T-helper 1 cell (primary cell): ENCODE data around the gene ADAMTS17.
"Not testable (repeated sequence)": the region's sequence is repeated elsewhere in the genome, so short reads cannot be mapped to it uniquely, and the experiment has no call there.

Source experiments
- DNase-seq, 5 donors: peaks; one replicate each; pipeline ENCODE4 v3.0.0-alpha.2; 2012 to 2020

The ADAMTS17 gene

DNA sequence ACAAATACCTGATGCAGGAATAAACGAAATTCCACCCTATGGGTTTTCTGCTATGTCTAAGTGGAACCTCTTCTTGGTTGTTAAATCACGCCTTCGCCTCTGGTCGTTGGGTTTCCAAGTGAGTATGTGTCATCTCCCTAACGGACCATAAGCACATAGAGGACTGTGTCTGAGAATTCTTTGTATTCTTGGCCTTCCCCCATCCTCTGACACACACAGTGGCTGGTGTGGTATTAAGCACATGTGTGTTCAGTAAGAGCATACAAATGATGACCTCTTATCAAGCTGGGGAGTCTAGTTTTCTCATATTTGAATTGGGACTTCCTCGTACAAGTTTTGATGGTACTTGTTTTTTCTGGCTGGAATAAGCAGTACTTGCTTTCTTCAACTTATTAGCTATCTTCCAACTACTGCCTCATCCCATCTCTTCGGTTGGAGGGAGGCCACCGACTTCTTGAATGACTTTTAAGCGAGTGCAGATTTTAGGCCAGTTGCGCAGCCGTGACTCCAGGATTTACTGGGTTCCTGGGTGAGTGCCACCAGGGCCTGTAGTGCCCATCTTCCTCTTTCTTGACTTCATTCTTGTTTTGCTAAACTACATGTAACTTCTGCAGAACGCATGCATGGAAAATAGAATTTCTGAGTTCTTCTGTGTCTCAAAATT, 240.2 kb downstream of the ADAMTS17 start:
- DNase-seq = no peak

DNA sequence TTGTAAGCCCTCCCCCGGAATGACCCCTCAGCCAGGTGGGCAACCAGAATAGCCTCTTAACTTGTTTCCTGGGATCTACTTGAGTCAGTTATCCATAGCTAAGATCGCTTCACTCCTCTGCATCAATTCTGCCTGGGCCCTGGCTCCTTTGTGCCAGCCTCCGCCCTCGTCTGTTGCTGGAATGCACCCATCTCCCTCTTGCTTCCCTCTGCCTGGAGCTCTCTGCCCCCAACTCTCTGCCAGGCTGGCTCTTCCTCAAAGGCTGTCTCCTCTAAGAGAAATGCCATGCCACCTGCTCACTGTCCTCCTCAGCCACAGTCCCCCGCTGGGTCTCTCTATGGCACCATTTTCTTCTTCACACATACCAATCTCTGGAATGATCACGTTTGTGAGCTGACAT, 240.8 kb downstream of the ADAMTS17 start:
- DNase-seq = no peak

GRCh38 chr15:100099976-100100375, 241.8 kb downstream of the ADAMTS17 start:
- DNase-seq = no peak

GRCh38 chr15:100098705-100099104, 243.1 kb downstream of the ADAMTS17 start:
- no peak for DNase-seq

- DNase-seq = no peak
These were observed 244.2 kb downstream of the ADAMTS17 start for GRCh38 chr15:100097342-100098127.

- no peak for DNase-seq
These were observed 245.1 kb downstream of the ADAMTS17 start for GRCh38 chr15:100096700-100097099.

DNA sequence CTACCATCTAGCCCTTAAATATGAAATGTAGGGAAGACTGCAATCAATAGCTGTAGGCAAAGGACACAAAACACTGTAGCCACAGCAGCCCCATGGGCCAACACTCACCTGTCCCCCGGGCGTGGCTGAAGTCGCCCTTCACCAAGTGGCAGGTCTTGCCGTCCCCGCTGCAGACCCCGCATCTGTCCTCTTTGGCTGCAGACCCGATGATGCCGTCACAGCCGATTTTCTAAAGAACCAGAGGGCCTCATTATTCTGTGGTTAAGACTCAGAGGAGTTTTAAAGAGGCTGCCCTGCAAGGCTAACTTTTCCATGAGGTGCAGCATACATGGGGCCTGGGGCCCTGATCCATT, 245.6 kb downstream of the ADAMTS17 start:
- DNase-seq = no peak

DNA sequence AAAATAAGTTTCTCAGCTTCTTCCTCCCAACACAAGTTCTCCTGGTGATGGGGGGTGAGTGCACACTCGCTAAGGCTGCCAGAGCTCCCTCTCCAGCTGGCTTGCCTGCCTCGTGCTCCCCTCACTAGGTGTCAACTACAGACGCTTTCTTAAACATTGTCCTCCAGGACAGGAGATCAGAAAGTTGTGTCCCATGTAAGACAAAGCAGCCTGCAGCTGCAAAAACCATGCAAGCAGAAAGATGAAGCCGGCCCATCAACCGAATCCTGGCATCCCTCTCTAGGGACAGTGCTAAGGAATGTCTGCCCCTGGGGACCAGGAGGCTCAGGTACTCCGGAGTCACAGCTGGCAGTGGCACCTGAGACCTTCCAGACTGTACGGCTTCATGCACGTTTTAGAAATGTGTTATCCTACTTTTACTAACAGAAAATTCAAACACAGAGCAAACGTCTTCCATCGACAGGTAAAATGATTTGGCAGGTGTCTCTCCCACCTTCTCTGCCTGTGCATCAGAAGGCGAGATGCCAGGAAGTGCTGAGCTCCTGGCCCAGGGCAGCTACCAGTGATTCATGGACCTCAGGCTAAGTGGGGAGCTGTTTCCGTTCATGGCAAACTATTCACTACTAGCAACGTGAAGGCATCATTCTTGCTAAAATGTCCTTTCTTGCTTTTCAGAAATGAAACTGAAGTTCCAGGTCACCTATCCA, 246.1 kb downstream of the ADAMTS17 start:
- DNase-seq = no peak

DNA sequence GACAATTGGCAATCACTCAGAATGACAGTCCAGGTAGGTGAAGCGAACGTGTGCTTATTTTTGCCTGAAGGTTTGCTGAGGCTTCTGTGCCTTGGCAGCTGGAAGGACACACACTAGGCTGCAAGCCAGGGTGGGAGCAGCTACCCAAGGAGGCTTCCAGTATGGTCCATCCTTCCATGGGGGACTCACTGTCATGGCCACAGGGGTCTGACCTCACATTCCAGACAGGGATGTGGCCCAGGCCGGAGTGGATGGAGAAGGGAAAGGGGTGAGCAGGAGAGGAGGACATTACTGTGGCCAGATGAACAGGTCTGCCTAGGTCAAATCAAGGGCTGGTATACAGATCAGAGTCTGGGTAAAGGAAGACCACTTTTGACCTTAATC, 247.7 kb downstream of the ADAMTS17 start:
- DNase-seq = no peak

- DNase-seq = no peak
These were observed 248.3 kb downstream of the ADAMTS17 start for GRCh38 chr15:100093211-100094126.

GRCh38 chr15:100092034-100092433, 249.7 kb downstream of the ADAMTS17 start:
- DNase-seq = no peak

DNA sequence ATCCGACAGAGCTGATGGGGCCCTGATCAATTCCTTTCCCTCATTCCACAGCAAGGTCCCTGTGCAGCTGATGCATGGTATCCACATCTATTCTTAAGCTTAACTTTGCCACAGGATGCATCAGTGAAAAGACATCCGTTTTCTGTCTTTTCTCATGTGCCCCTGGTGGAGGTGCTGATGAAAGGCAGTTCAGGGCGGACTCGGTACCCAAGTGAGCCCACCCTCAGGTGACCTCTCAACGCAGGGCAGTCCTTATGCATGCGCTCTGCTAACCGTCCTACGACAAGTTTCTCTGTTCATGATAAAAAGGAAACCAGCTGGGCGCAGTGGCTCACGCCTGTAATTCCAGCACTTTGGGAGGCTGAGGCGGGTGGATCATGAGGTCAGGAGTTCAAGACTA, 251.4 kb downstream of the ADAMTS17 start:
- no peak for DNase-seq

- DNase-seq = not testable (repeated sequence)
These were observed 257.5 kb downstream of the ADAMTS17 start for GRCh38 chr15:100084042-100084821.

GRCh38 chr15:100083572-100083971, 258.2 kb downstream of the ADAMTS17 start:
- no peak for DNase-seq

GRCh38 chr15:100082761-100083402, 258.9 kb downstream of the ADAMTS17 start:
- DNase-seq = no peak

- DNase-seq = no peak
These were observed 260.3 kb downstream of the ADAMTS17 start for GRCh38 chr15:100081454-100081853.

DNA sequence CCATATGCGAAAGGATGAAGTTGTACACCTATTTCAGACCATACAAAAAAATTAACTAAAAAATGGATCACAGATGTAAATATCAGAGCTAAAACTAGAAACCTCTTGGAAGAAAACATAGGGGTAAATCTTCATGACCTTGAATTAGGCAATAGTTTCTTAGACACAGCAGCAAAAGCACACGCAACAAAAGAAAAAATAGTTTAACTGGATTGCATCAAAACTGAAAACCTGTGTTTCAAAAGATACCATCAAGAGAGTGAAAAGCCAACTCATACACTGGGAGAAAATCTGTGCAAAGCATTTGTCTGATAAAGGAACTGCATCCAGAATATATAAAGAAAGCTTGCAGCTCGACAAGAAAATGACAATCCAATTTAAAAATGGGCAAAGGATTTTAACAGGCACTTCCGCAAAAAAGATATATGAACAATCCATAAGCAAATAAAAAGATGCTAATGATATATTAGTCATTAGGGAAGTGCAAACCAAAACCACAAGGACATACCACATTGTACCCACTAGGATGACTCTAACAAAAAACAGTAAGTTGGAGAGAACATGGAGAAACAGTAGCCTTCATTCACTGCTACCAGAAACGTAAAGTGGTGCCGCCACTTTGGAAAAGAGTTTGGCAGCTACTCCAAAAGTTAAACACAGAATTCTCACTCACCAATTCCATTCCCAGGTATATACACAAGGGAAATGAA, 263.1 kb downstream of the ADAMTS17 start:
- DNase-seq = no peak

- no peak for DNase-seq
These were observed 266.5 kb downstream of the ADAMTS17 start for GRCh38 chr15:100075229-100075628.

DNA sequence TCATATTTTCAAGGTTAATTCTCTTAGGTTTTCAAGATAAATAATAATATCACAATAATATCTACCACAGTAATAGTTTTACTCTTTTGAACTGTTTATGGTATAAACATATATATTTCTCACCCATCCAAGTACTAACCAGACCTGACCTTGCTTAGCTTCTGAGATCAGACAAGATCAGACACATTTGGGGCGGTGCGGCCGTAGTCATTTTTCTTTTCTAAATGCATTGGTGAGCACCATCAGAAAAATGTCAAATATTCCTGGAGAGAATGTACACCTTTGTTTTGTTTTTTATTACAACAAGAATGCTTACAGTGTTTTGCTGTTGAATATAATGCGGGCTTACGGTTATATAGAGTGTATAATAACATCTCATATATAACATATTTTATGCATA, 267.8 kb downstream of the ADAMTS17 start:
- no peak for DNase-seq

- DNase-seq = not testable (repeated sequence)
These were observed 275.1 kb downstream of the ADAMTS17 start for GRCh38 chr15:100066521-100067280.
